HEK293 (cell line): Measurements from ENCODE around the gene COL1A1.

Experiments used
- HOXC10 ChIP-seq: sonication (generic); formaldehyde crosslinking; IDR thresholded peaks from 2 replicates; pipeline ENCODE4 v1.8.1; 2023; ENCODE audit warnings: mild to moderate bottlenecking, missing genetic modification reagents
- HOXD13 ChIP-seq: sonication (generic); formaldehyde crosslinking; IDR thresholded peaks from 2 replicates; pipeline ENCODE4 v1.8.0; 2022; ENCODE audit warnings: missing genetic modification reagents, borderline replicate concordance
- KLF1 ChIP-seq: fragments of 450-650 bp; formaldehyde crosslinking; IDR thresholded peaks from 2 replicates; pipeline ENCODE4 v1.5.1; 2016; ENCODE audit warnings: missing biosample characterization, missing genetic modification characterization
- OSR2 ChIP-seq: fragments of 450-650 bp; formaldehyde crosslinking; IDR thresholded peaks from 2 replicates; pipeline ENCODE4 v1.5.1; 2016; ENCODE audit warnings: missing biosample characterization, missing genetic modification characterization
- OVOL3 ChIP-seq: fragments of 450-650 bp; formaldehyde crosslinking; IDR thresholded peaks from 2 replicates; pipeline ENCODE4 v1.5.1; 2016; ENCODE audit warnings: missing biosample characterization, missing genetic modification characterization
- SP2 ChIP-seq: fragments of 450-650 bp; formaldehyde crosslinking; IDR thresholded peaks from 2 replicates; pipeline ENCODE4 v1.5.1; 2016; ENCODE audit warnings: missing biosample characterization, missing genetic modification characterization
- TCF7L2 ChIP-seq: IDR thresholded peaks from 2 replicates; pipeline ENCODE4 v1.6.1; 2011; ENCODE audit warnings: low read depth, mild to moderate bottlenecking, inconsistent platforms, low read length, moderate library complexity, borderline replicate concordance
- ZBTB21 ChIP-seq: fragments of 450-650 bp; formaldehyde crosslinking; IDR thresholded peaks from 2 replicates; pipeline ENCODE4 v1.5.1; 2017; ENCODE audit warnings: missing biosample characterization, missing genetic modification characterization
- ZBTB48 ChIP-seq: fragments of 450-650 bp; formaldehyde crosslinking; IDR thresholded peaks from 2 replicates; pipeline ENCODE4 v1.5.1; 2016; ENCODE audit warnings: missing biosample characterization, missing genetic modification characterization
- ZBTB7A ChIP-seq: fragments of 450-650 bp; formaldehyde crosslinking; IDR thresholded peaks from 2 replicates; pipeline ENCODE4 v1.5.1; 2016; ENCODE audit warnings: low read depth, missing biosample characterization, missing genetic modification characterization
- ZFHX2 ChIP-seq: fragments of 450-650 bp; formaldehyde crosslinking; conservative IDR thresholded peaks from 2 replicates; pipeline ENCODE4 v1.5.1; 2016; ENCODE audit warnings: missing biosample characterization, missing genetic modification characterization
- ZFP37 ChIP-seq: fragments of 450-650 bp; formaldehyde crosslinking; IDR thresholded peaks from 2 replicates; pipeline ENCODE4 v1.5.1; 2016; ENCODE audit warnings: missing biosample characterization, missing genetic modification characterization
- ZFP41 ChIP-seq: fragments of 450-650 bp; formaldehyde crosslinking; IDR thresholded peaks from 2 replicates; pipeline ENCODE4 v1.5.1; 2016; ENCODE audit warnings: missing biosample characterization, missing genetic modification characterization, borderline replicate concordance
- ZFP69B ChIP-seq: fragments of 450-650 bp; formaldehyde crosslinking; IDR thresholded peaks from 2 replicates; pipeline ENCODE4 v1.5.1; 2016; ENCODE audit warnings: missing biosample characterization, missing genetic modification characterization
- ZNF146 ChIP-seq: fragments of 450-650 bp; formaldehyde crosslinking; IDR thresholded peaks from 2 replicates; pipeline ENCODE4 v1.5.1; 2016; ENCODE audit warnings: missing biosample characterization, missing genetic modification characterization
- ZNF19 ChIP-seq: fragments of 450-650 bp; formaldehyde crosslinking; IDR thresholded peaks from 2 replicates; pipeline ENCODE4; 2016; ENCODE audit warnings: missing biosample characterization, missing genetic modification characterization, low read depth
- ZNF214 ChIP-seq: fragments of 450-650 bp; formaldehyde crosslinking; IDR thresholded peaks from 2 replicates; pipeline ENCODE4 v1.5.1; 2017; ENCODE audit warnings: missing biosample characterization, mild to moderate bottlenecking, missing genetic modification characterization, borderline replicate concordance
- ZNF221 ChIP-seq: fragments of 450-650 bp; formaldehyde crosslinking; IDR thresholded peaks from 2 replicates; pipeline ENCODE4 v1.5.1; 2017; ENCODE audit warnings: missing biosample characterization, missing genetic modification characterization, borderline replicate concordance
- ZNF274 ChIP-seq, 2 experiments: fragments of 200-500 bp in 1 of 2; fragments of 450-650 bp in 1 of 2; sonication (Bioruptor generic) in 1 of 2; formaldehyde crosslinking in 1 of 2; IDR thresholded peaks; 2 replicates each; pipeline versions ENCODE4 v1.5.1 to v1.6.1; 2014 to 2016; ENCODE audit warnings: borderline replicate concordance in 1 of 2, inconsistent platforms in 1 of 2, low read length in 1 of 2, missing biosample characterization in 1 of 2, missing genetic modification characterization in 1 of 2
- ZNF404 ChIP-seq: fragments of 450-650 bp; formaldehyde crosslinking; IDR thresholded peaks from 2 replicates; pipeline ENCODE4 v1.5.1; 2017; ENCODE audit warnings: missing biosample characterization, missing genetic modification characterization
- ZNF433 ChIP-seq: fragments of 450-650 bp; formaldehyde crosslinking; IDR thresholded peaks from 2 replicates; pipeline ENCODE4 v1.5.1; 2016; ENCODE audit warnings: missing biosample characterization, missing genetic modification characterization, low read depth
- ZNF48 ChIP-seq: fragments of 450-650 bp; formaldehyde crosslinking; IDR thresholded peaks from 2 replicates; pipeline ENCODE4 v1.5.1; 2016; ENCODE audit warnings: missing biosample characterization, missing genetic modification characterization
- ZNF544 ChIP-seq: fragments of 450-650 bp; formaldehyde crosslinking; IDR thresholded peaks from 2 replicates; pipeline ENCODE4 v1.5.0; 2017; ENCODE audit warnings: missing biosample characterization, missing genetic modification characterization
- ZNF701 ChIP-seq: fragments of 450-650 bp; formaldehyde crosslinking; IDR thresholded peaks from 2 replicates; pipeline ENCODE4 v1.5.1; 2016; ENCODE audit warnings: missing biosample characterization, missing genetic modification characterization
- ZNF785 ChIP-seq: fragments of 450-650 bp; formaldehyde crosslinking; IDR thresholded peaks from 2 replicates; pipeline ENCODE4 v1.5.1; 2016; ENCODE audit warnings: missing biosample characterization, missing genetic modification characterization
- ZNF830 ChIP-seq: fragments of 450-650 bp; IDR thresholded peaks from 2 replicates; pipeline ENCODE4 v1.5.0; 2018; ENCODE audit warnings: missing biosample characterization, missing genetic modification characterization, low read depth, mild to moderate bottlenecking, moderate library complexity
- ZSCAN30 ChIP-seq: fragments of 450-650 bp; IDR thresholded peaks from 2 replicates; pipeline ENCODE4 v1.5.1; 2018; ENCODE audit warnings: missing biosample characterization, mild to moderate bottlenecking, missing genetic modification characterization, moderate library complexity
- TF ChIP-seq, protein P1 (sequence below): fragments of 450-650 bp; formaldehyde crosslinking; conservative IDR thresholded peaks from 2 replicates; pipeline ENCODE4 v1.5.1; 2016; ENCODE audit warnings: low read depth, missing biosample characterization, missing genetic modification characterization
- TF ChIP-seq, protein P2 (sequence below): fragments of 450-650 bp; IDR thresholded peaks from 2 replicates; pipeline ENCODE4 v1.5.1; 2018; ENCODE audit warnings: missing biosample characterization, mild to moderate bottlenecking, missing genetic modification characterization
- TF ChIP-seq, protein P3 (sequence below): fragments of 450-650 bp; formaldehyde crosslinking; IDR thresholded peaks from 2 replicates; pipeline ENCODE4 v1.5.1; 2017; ENCODE audit warnings: missing biosample characterization, missing genetic modification characterization
- TF ChIP-seq, protein P4 (sequence below): fragments of 450-650 bp; formaldehyde crosslinking; IDR thresholded peaks from 2 replicates; pipeline ENCODE4 v1.5.1; 2016; ENCODE audit warnings: missing biosample characterization, missing genetic modification characterization

COL1A1 gene

DNA sequence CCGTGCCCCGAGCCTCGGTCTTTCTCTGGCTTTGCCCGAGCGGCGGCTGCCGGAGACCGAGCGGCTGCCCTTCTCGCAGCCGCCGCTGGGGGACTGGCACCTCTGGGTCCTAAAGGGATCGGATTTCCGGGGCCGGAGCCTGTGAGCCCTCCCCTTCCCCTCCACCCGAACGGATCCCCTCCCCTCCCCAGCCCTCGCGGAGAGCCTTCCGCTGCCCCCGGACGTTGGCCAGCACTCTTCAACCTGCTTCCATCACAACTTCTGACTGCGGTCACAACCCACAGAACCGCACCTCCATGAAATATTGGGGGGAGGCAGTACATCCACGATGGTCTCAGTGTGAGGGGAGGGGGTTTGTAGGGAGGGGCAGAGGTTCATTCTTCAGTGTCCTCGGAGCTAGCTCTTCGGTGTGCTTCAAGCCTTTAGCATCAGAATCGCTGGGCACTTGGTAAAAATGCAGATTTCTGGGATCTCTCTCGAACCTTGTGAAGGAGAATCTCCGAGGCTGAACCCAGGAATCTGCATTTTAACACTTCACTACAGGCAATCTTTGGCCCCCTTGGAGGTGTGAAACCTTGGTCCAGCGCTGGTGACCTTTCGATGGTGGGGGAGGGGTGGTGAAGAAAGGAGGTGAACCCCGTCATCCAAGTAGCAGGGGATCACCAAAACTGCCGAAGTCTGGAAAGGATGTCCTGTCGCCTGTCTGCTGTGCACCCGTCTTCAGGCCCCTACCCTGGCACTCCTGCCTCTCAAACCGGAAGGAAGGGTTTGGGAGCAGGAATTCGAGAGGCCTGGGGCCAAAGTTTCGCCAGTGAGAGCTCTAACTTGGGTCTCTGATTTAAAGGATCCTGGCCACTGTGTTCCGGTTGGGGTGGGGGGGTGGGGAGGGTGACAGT is 50.1 kb downstream of the COL1A1 start (continued):
- no peak for TF ChIP-seq HOXC10
- 0 out of 2 replicates have a peak, but pooled peaks have one; percentile 8 for TF ChIP-seq OSR2 (tag by site-specific recombination)
- no peak; the same call in 1 of the 2 replicates for TF ChIP-seq ZFHX2
- no peak for TF ChIP-seq ZNF404 (tag by site-specific recombination)
- TF ChIP-seq ZNF701 (tag by site-specific recombination) = no peak
- TF ChIP-seq ZNF221 (tag by site-specific recombination) = no peak
- no peak for TF ChIP-seq ZNF19
- TF ChIP-seq ZNF830 (tag by site-specific recombination) = no peak
- TF ChIP-seq ZNF433 = no peak
- TF ChIP-seq ZSCAN30 (tag by site-specific recombination) = peak; percentile 51; the same call in 1 of the 2 replicates
- TF ChIP-seq ZNF274 (IDR thresholded peaks at IDR 0.05; ENCODE audit: low read length) = no peak
- no peak for TF ChIP-seq ZNF274 (tag by site-specific recombination; IDR thresholded peaks at IDR 0.05; ENCODE audit: borderline replicate concordance)
- TF ChIP-seq ZNF544 (tag by site-specific recombination) = no peak
- peak; percentile 26; the same call in 1 of the 2 replicates for TF ChIP-seq ZBTB48 (tag by site-specific recombination)
- TF ChIP-seq, protein P1, sequence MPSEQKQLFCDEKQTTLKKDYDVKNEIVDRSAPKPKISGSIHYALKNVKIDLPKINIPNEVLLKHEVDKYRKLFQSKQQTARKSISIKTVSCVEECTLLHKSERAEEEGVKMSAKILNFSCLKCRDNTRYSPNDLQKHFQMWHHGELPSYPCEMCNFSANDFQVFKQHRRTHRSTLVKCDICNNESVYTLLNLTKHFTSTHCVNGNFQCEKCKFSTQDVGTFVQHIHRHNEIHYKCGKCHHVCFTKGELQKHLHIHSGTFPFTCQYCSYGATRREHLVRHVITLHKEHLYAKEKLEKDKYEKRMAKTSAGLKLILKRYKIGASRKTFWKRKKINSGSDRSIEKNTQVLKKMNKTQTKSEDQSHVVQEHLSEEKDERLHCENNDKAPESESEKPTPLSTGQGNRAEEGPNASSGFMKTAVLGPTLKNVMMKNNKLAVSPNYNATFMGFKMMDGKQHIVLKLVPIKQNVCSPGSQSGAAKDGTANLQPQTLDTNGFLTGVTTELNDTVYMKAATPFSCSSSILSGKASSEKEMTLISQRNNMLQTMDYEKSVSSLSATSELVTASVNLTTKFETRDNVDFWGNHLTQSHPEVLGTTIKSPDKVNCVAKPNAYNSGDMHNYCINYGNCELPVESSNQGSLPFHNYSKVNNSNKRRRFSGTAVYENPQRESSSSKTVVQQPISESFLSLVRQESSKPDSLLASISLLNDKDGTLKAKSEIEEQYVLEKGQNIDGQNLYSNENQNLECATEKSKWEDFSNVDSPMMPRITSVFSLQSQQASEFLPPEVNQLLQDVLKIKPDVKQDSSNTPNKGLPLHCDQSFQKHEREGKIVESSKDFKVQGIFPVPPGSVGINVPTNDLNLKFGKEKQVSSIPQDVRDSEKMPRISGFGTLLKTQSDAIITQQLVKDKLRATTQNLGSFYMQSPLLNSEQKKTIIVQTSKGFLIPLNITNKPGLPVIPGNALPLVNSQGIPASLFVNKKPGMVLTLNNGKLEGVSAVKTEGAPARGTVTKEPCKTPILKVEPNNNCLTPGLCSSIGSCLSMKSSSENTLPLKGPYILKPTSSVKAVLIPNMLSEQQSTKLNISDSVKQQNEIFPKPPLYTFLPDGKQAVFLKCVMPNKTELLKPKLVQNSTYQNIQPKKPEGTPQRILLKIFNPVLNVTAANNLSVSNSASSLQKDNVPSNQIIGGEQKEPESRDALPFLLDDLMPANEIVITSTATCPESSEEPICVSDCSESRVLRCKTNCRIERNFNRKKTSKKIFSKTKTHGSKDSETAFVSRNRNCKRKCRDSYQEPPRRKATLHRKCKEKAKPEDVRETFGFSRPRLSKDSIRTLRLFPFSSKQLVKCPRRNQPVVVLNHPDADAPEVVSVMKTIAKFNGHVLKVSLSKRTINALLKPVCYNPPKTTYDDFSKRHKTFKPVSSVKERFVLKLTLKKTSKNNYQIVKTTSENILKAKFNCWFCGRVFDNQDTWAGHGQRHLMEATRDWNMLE (tag by site-specific recombination) = no peak
- no peak for TF ChIP-seq ZFP69B (tag by site-specific recombination)
- TF ChIP-seq, protein P2, sequence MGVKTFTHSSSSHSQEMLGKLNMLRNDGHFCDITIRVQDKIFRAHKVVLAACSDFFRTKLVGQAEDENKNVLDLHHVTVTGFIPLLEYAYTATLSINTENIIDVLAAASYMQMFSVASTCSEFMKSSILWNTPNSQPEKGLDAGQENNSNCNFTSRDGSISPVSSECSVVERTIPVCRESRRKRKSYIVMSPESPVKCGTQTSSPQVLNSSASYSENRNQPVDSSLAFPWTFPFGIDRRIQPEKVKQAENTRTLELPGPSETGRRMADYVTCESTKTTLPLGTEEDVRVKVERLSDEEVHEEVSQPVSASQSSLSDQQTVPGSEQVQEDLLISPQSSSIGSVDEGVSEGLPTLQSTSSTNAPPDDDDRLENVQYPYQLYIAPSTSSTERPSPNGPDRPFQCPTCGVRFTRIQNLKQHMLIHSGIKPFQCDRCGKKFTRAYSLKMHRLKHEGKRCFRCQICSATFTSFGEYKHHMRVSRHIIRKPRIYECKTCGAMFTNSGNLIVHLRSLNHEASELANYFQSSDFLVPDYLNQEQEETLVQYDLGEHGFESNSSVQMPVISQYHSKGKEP = no peak
- no peak for TF ChIP-seq ZNF785 (tag by site-specific recombination)
- TF ChIP-seq, protein P3, sequence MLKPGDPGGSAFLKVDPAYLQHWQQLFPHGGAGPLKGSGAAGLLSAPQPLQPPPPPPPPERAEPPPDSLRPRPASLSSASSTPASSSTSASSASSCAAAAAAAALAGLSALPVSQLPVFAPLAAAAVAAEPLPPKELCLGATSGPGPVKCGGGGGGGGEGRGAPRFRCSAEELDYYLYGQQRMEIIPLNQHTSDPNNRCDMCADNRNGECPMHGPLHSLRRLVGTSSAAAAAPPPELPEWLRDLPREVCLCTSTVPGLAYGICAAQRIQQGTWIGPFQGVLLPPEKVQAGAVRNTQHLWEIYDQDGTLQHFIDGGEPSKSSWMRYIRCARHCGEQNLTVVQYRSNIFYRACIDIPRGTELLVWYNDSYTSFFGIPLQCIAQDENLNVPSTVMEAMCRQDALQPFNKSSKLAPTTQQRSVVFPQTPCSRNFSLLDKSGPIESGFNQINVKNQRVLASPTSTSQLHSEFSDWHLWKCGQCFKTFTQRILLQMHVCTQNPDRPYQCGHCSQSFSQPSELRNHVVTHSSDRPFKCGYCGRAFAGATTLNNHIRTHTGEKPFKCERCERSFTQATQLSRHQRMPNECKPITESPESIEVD (tag by site-specific recombination) = no peak
- TF ChIP-seq KLF1 (tag by site-specific recombination) = no peak
- no peak for TF ChIP-seq ZNF214 (tag by site-specific recombination)
- TF ChIP-seq SP2 (tag by site-specific recombination) = peak; percentile 81
- TF ChIP-seq TCF7L2 = no peak
- TF ChIP-seq ZNF146 (tag by site-specific recombination) = no peak
- TF ChIP-seq ZFP37 = peak; percentile 32; the same call in 1 of the 2 replicates
- 0 out of 2 replicates have a peak, but pooled peaks have one; percentile 18 for TF ChIP-seq ZBTB7A
- no peak for TF ChIP-seq HOXD13 (CRISPR knock-in tag)
- no peak for TF ChIP-seq ZNF48 (tag by site-specific recombination)
- TF ChIP-seq, protein P4, sequence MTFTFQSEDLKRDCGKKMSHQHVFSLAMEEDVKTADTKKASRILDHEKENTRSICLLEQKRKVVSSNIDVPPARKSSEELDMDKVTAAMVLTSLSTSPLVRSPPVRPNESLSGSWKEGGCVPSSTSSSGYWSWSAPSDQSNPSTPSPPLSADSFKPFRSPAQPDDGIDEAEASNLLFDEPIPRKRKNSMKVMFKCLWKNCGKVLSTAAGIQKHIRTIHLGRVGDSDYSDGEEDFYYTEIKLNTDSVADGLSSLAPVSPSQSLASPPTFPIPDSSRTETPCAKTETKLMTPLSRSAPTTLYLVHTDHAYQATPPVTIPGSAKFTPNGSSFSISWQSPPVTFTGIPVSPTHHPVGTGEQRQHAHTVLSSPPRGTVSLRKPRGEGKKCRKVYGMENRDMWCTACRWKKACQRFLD (tag by site-specific recombination) = no peak
- TF ChIP-seq ZBTB21 = peak; percentile 61
- no peak for TF ChIP-seq ZFP41
- TF ChIP-seq OVOL3 (tag by site-specific recombination) = no peak
